ENCODE results near the gene RBKS.

Gene RBKS

GRCh38 chr2:27890146-27890923 is at the start of gene RBKS, which contains the start of gene BABAM2:
TSS of gene RBKS (minus strand) at chr2:27890387. CDS start at chr2:27890345, 42 bp downstream.
TSS of gene BABAM2 (plus strand) at chr2:27890729. CDS start at chr2:27894557, 3,828 bp downstream.
- peak; percentile 47 for DNase-seq (ENCODE audit: low read depth)
- TF ChIP-seq CTCF (IDR thresholded peaks at IDR 0.05; ENCODE audit: low read depth, low read length, missing control alignments), result no peak
- in situ Hi-C loops (cut with HindIII; ENCODE audit: low sequenced_read_pairs), result no loop called here

DNA sequence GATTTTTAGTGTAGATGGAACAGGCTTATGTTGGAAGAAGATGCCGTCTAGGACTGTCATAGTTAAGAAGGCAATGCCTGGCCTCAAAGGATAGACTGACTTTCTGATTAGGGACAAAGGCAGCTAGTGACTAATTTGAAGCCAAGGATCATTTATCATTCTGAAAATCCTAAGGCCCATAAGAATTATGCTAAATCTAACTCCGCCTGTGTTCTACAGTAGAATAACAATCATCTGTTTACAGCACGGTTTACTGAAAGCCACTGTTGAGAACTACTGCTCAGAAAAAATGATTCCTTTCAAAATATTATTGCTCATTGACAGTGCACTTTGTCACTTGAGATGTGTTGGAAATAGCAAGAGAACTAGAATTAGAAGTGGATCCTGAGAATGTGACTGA is 44.8 kb upstream of the RBKS start:
- no peak for DNase-seq (ENCODE audit: low read depth)
- no peak overlapping the region for H3K4me3 ChIP-seq (ENCODE audit: low read depth, low read length)
- in situ Hi-C loops (cut with HindIII; ENCODE audit: low sequenced_read_pairs), result loop anchor here (10.0 kb wide), 1 partner anchor 100 kb away; no protein-coding TSS in a partner anchor
- TF ChIP-seq CTCF (IDR thresholded peaks at IDR 0.05; ENCODE audit: low read depth, low read length, missing control alignments), result no peak

More at GRCh38 chr2:27890146-27890923, at the start of gene RBKS, which contains the start of gene BABAM2:
- peak within 1 kb of the TSS; percentile 82 for H3K4me3 ChIP-seq (ENCODE audit: low read depth, low read length)

DNA sequence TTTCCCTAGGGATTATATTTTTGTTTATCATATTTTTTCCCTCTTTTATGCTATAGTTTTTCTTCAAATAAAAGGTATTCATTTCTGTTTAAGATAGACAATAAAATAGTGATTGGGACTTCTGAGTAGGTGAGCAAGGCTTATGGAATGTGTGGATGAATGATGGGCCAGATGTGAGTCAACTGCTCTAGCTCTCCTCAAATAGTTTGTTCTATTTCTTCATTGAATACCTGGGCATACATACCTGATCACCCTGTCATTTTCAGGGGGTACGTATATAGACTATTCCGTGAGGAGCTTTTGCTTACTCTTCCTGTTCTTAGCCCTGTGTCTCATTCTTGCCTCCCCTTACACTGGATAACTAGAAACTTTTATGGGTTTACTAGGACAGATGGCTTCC is 42.2 kb upstream of the RBKS start:
- no peak for TF ChIP-seq CTCF (IDR thresholded peaks at IDR 0.05; ENCODE audit: low read depth, low read length, missing control alignments)
- DNase-seq (ENCODE audit: low read depth), result no peak
- H3K4me3 ChIP-seq (ENCODE audit: low read depth, low read length), result no peak overlapping the region
- in situ Hi-C loops (cut with HindIII; ENCODE audit: low sequenced_read_pairs), result loop anchor here (10.0 kb wide), 1 partner anchor 102 kb away; no protein-coding TSS in a partner anchor

- no peak for DNase-seq (ENCODE audit: low read depth)
- no peak for TF ChIP-seq CTCF (IDR thresholded peaks at IDR 0.05; ENCODE audit: low read depth, low read length, missing control alignments)
- in situ Hi-C loops (cut with HindIII; ENCODE audit: low sequenced_read_pairs), result loop anchor here (10.0 kb wide), 1 partner anchor 103 kb away; no protein-coding TSS in a partner anchor
- H3K4me3 ChIP-seq (ENCODE audit: low read depth, low read length), result no peak overlapping the region
These were observed 41.3 kb upstream of the RBKS start for GRCh38 chr2:27931361-27931950.

- TF ChIP-seq CTCF (IDR thresholded peaks at IDR 0.05; ENCODE audit: low read depth, low read length, missing control alignments), result no peak
- no peak for DNase-seq (ENCODE audit: low read depth)
- no peak overlapping the region for H3K4me3 ChIP-seq (ENCODE audit: low read depth, low read length)
- in situ Hi-C loops (cut with HindIII; ENCODE audit: low sequenced_read_pairs), result loop anchor here (10.0 kb wide), 1 partner anchor 105 kb away; no protein-coding TSS in a partner anchor
These were observed 39.8 kb upstream of the RBKS start for GRCh38 chr2:27929916-27930486.

DNA sequence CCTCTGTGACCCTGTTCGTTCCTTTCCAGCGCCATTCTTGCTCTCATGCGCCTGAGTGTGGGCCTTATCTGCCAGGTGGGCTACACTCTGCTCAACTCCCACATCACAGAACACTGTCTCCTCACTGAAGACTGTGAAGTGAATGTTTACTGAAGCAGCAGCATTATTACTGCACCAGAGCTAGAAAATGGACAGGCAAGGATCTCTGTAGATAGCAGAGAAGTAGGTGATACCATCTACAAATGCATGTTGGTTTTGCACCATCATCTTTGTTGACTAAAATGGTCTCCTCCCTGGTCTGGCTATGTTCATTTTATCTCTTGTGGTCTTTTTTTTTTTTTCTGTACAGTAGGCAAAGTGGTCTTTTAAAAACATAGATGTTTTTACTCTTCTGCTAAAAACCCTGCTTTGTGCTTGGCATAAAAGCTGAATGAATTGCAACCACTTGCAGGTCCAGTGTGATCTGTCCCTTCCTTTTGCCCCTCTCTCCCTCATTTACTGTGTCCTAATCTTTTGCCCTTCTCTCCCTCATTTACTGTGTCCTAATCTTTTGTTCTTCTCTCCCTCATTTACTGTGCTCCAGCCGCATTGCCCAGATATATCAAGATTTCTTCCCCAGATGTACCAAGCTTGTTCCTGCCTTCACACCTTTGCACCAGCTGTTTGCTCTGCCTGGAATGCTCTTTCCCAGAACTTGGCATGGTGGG is 35.7 kb upstream of the RBKS start:
- DNase-seq (ENCODE audit: low read depth), result no peak
- in situ Hi-C loops (cut with HindIII; ENCODE audit: low sequenced_read_pairs), result no loop called here
- TF ChIP-seq CTCF (IDR thresholded peaks at IDR 0.05; ENCODE audit: low read depth, low read length, missing control alignments), result no peak
- H3K4me3 ChIP-seq (ENCODE audit: low read depth, low read length), result no peak overlapping the region
